Panc1 (cell line): ENCODE data around the gene SLC51B. TPM values are rescaled to one million over a fixed set of nuclear protein-coding genes. Genes with fewer than 3 reads are reported as not detected.

ENCODE experiments used
- ATAC-seq: fragments of 200-7000 bp; cut with Tn5 transposase; 2 replicates; pipeline ENCODE4 v1.9.1; 2020; ENCODE audit warnings: mild to moderate bottlenecking, moderate library complexity
- BruUV-seq: library from RNA; stranded (reverse); fragments of 400-500 nt; replicated peaks from 2 replicates; lab custom pipeline; 2021; lab: Mats Ljungman, UMichigan
- CTCF ChIA-PET: fragments of 300-600 bp; sonication (Branson Sonifier 250); formaldehyde crosslinking; loops from one replicate; lab custom pipeline; 2022; ENCODE audit warnings: antibody characterized with exemption; lab: Charles Lee
- POLR2A ChIA-PET: fragments of 300-600 bp; sonication (Branson Sonifier 250); formaldehyde crosslinking; loops from one replicate; lab custom pipeline; 2022; ENCODE audit warnings: antibody characterized with exemption; lab: Charles Lee
- DNase-seq: peaks from one replicate; pipeline ENCODE4 v3.0.0-alpha.2; 2010; ENCODE audit warnings: low read depth, low spot score
- H3K27ac ChIP-seq: 2 replicates; pipeline ENCODE4 v1.5.1; 2011; ENCODE audit warnings: mild to moderate bottlenecking, low read length, inconsistent platforms
- H3K27me3 ChIP-seq: fragments of 200-500 bp; sonication (Bioruptor generic); 2 replicates; pipeline ENCODE4 v1.6.0; 2014; ENCODE audit warnings: low read length, inconsistent platforms; ENCODE audit not compliant: control insufficient read depth, insufficient read depth
- H3K36me3 ChIP-seq: fragments of 200-500 bp; sonication (Bioruptor generic); 2 replicates; pipeline ENCODE4 v1.5.1; 2014; ENCODE audit warnings: inconsistent platforms, mild to moderate bottlenecking, low read length, moderate library complexity; ENCODE audit not compliant: control insufficient read depth, insufficient read depth
- H3K4me1 ChIP-seq: 2 replicates; pipeline ENCODE4 v1.5.1; 2011; ENCODE audit warnings: inconsistent platforms, mild to moderate bottlenecking, low read length, moderate library complexity; ENCODE audit not compliant: control insufficient read depth, insufficient read depth
- H3K4me3 ChIP-seq, 2 experiments: 2 replicates each; pipeline ENCODE4 v1.5.1; 2011 to 2012; ENCODE audit warnings: low read depth in 2 of 2, low read length in 2 of 2, mild to moderate bottlenecking in 2 of 2, inconsistent platforms in 1 of 2, moderate library complexity in 1 of 2
- H3K9me3 ChIP-seq: fragments of 200-500 bp; sonication (Bioruptor generic); 2 replicates; pipeline ENCODE4 v1.5.1; 2014; ENCODE audit warnings: low read depth, mild to moderate bottlenecking, inconsistent platforms, low read length, moderate library complexity; ENCODE audit not compliant: control insufficient read depth, insufficient read depth
- CTCF ChIP-seq: fragments of 450-650 bp; IDR thresholded peaks from 2 replicates; pipeline ENCODE4 v1.5.1; 2017; ENCODE audit warnings: mild to moderate bottlenecking
- POLR2AphosphoS5 ChIP-seq: IDR thresholded peaks from 2 replicates; pipeline ENCODE4 v1.6.1; 2012; ENCODE audit warnings: mild to moderate bottlenecking, low read depth, low read length, moderate library complexity
- SIN3A ChIP-seq: IDR thresholded peaks from 2 replicates; pipeline ENCODE4 v1.6.1; 2012; ENCODE audit warnings: low read depth, mild to moderate bottlenecking, low read length, moderate library complexity, borderline replicate concordance; ENCODE audit not compliant: insufficient read depth
- TCF7L2 ChIP-seq: IDR thresholded peaks from 2 replicates; pipeline ENCODE4 v1.6.1; 2011; ENCODE audit warnings: mild to moderate bottlenecking, low read depth, low read length, inconsistent platforms
- in situ Hi-C: cut with HindIII; loops from 2 replicates; pipeline ENCODE4 v1.10.0; 2016; ENCODE audit warnings: low sequenced_read_pairs, low pct_unique_long_range_greater_than_20kb
- intact Hi-C: fragments of 100-400 bp; cut with micrococcal nuclease; formaldehyde crosslinking; loops from one replicate; pipeline ENCODE4 v1.10.0; 2022; ENCODE audit not compliant: unreplicated experiment
- total RNA-seq: library from RNA; stranded (reverse); gene quantifications from one replicate; pipeline ENCODE4 v1.2.1, GENCODE V29; 2021; ENCODE audit not compliant: unreplicated experiment
- TF ChIP-seq, protein P1 (sequence below), 2 experiments: IDR thresholded peaks; 2 replicates each; pipeline ENCODE4 v1.6.1; 2011 to 2012; ENCODE audit warnings: low read depth in 2 of 2, control low read depth in 1 of 2, low read length in 1 of 2, mild to moderate bottlenecking in 1 of 2, moderate library complexity in 1 of 2; ENCODE audit not compliant: insufficient read depth in 1 of 2

SLC51B gene
- total RNA-seq, 1 experiment from 2014 or later, result 0.51 TPM

GRCh38 chr15:65094294-65094995 is 49.3 kb downstream of the SLC51B start:
- DNase-seq (no peak), ATAC-seq (no peak; the same call in 1 of the 2 replicates)
- BruUV-seq, result no TSS peak
- intact Hi-C loops (no loop called here), in situ Hi-C loops (no loop called here)
- CTCF ChIA-PET, result no interaction called here
- Histone ChIP-seq H3K4me3 (no peak overlapping the region), H3K27ac (no peak overlapping the region), H3K9me3 (no peaks in the 10 kb centered on the region), H3K4me1 (no peaks in the 10 kb centered on the region), H3K36me3 (no peaks in the 10 kb centered on the region), H3K27me3 (no peaks in the 10 kb centered on the region)
- TF ChIP-seq SIN3A (no peak), POLR2AphosphoS5 (no peak), TCF7L2 (no peak), CTCF (no peak)
- TF ChIP-seq, protein P1, sequence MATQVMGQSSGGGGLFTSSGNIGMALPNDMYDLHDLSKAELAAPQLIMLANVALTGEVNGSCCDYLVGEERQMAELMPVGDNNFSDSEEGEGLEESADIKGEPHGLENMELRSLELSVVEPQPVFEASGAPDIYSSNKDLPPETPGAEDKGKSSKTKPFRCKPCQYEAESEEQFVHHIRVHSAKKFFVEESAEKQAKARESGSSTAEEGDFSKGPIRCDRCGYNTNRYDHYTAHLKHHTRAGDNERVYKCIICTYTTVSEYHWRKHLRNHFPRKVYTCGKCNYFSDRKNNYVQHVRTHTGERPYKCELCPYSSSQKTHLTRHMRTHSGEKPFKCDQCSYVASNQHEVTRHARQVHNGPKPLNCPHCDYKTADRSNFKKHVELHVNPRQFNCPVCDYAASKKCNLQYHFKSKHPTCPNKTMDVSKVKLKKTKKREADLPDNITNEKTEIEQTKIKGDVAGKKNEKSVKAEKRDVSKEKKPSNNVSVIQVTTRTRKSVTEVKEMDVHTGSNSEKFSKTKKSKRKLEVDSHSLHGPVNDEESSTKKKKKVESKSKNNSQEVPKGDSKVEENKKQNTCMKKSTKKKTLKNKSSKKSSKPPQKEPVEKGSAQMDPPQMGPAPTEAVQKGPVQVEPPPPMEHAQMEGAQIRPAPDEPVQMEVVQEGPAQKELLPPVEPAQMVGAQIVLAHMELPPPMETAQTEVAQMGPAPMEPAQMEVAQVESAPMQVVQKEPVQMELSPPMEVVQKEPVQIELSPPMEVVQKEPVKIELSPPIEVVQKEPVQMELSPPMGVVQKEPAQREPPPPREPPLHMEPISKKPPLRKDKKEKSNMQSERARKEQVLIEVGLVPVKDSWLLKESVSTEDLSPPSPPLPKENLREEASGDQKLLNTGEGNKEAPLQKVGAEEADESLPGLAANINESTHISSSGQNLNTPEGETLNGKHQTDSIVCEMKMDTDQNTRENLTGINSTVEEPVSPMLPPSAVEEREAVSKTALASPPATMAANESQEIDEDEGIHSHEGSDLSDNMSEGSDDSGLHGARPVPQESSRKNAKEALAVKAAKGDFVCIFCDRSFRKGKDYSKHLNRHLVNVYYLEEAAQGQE (IDR thresholded peaks at IDR 0.05; ENCODE audit: insufficient read depth in 1 of 2, low read depth in 2 of 2, low read length in 1 of 2), result no peak
- POLR2A ChIA-PET, result interaction anchor here (0.6 kb wide), 1 partner anchor 242 kb away, joined by 4 read pairs; no protein-coding TSS in a partner anchor

GRCh38 chr15:65095011-65095746 is 50.0 kb downstream of the SLC51B start:
- intact Hi-C loops (no loop called here), in situ Hi-C loops (no loop called here)
- Histone ChIP-seq H3K36me3 (no peaks in the 10 kb centered on the region), H3K4me1 (no peaks in the 10 kb centered on the region), H3K27me3 (no peaks in the 10 kb centered on the region), H3K4me3 (no peak overlapping the region), H3K9me3 (no peaks in the 10 kb centered on the region), H3K27ac (no peak overlapping the region)
- POLR2A ChIA-PET, result interaction anchor here (0.6 kb wide), 1 partner anchor 241 kb away, joined by 4 read pairs; no protein-coding TSS in a partner anchor
- TF ChIP-seq TCF7L2 (no peak), CTCF (no peak), SIN3A (no peak), POLR2AphosphoS5 (no peak)
- TF ChIP-seq, protein P1 (IDR thresholded peaks at IDR 0.05; ENCODE audit: insufficient read depth in 1 of 2, low read depth in 2 of 2, low read length in 1 of 2), result no peak
- ATAC-seq (0 out of 2 replicates have a peak, but pooled peaks have one; percentile 8), DNase-seq (no peak)
- CTCF ChIA-PET, result no interaction called here
- BruUV-seq, result no TSS peak
